HG02885 (cell line): Measurements from ENCODE around the gene ZNF280A.

Experiments used
- ATAC-seq: cut with Tn5 transposase; IDR thresholded peaks from one replicate; pipeline ENCODE4 v1.9.1; 2021; ENCODE audit warnings: mild to moderate bottlenecking; ENCODE audit not compliant: unreplicated experiment, poor library complexity

The ZNF280A gene, protein sequence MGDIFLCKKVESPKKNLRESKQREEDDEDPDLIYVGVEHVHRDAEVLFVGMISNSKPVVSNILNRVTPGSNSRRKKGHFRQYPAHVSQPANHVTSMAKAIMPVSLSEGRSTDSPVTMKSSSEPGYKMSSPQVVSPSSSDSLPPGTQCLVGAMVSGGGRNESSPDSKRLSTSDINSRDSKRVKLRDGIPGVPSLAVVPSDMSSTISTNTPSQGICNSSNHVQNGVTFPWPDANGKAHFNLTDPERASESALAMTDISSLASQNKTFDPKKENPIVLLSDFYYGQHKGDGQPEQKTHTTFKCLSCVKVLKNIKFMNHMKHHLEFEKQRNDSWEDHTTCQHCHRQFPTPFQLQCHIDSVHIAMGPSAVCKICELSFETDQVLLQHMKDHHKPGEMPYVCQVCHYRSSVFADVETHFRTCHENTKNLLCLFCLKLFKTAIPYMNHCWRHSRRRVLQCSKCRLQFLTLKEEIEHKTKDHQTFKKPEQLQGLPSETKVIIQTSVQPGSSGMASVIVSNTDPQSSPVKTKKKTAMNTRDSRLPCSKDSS

GRCh38 chr22:22520020-22520656 is at the start of gene ZNF280A:
Gene ZNF280A, minus strand, starts transcription at chr22:22520270. Its CDS starts 4,640 bp downstream, at chr22:22515630.
- no peak for ATAC-seq

GRCh38 chr22:22569218-22569617 is 49.1 kb upstream of the ZNF280A start:
- no peak for ATAC-seq

DNA sequence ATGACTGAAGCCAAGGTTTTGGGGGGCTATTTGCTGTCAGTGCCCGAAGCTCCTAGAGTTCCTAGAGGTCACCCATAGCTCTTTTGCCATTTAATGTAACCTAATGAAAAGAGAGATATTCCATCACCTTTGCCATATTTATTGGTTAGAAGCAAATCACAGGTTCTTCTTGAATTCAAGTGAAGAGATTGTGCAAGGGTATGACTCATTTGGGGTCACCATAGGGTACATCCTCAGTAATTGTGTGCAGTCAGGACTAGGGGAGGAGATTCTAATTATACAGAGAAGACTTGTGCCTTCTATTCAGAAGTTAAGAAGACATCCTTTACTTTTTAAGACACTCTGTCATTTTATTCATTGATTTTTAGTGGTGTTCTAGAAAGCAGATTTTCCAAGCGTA is 45.9 kb upstream of the ZNF280A start:
- no peak for ATAC-seq

- ATAC-seq, result no peak
These were observed 39.0 kb upstream of the ZNF280A start, which contains the start of gene PRAME for GRCh38 chr22:22558972-22559603. Gene PRAME, minus strand, starts transcription at chr22:22559265. Its CDS starts 2,433 bp downstream, at chr22:22556832.

- no peak for ATAC-seq
These were observed 38.3 kb upstream of the ZNF280A start for GRCh38 chr22:22558071-22558971.

GRCh38 chr22:22556995-22557925 is 37.2 kb upstream of the ZNF280A start:
- no peak for ATAC-seq

- no peak for ATAC-seq
These were observed 36.5 kb upstream of the ZNF280A start for GRCh38 chr22:22556578-22556977.

DNA sequence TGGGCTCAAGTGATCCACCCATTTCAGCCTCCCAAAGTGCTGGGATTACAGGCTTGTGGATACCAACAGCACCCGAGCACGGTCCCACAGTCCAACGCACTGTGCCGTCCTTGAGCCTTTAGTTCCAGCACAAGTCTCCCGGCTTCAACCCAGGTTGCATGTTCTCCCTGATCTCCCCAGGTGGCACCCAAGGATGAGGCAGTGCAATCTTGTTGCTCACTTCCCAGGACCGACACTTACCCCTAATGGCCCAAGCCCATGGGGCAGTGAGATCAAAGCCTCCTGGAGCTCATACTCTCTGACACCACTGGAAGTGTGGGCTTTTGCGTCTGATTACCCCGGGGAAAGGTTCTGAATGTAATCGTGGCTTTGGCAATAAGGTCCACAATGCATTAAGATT is 35.5 kb upstream of the ZNF280A start:
- no peak for ATAC-seq

- no peak for ATAC-seq
These were observed 34.7 kb upstream of the ZNF280A start for GRCh38 chr22:22554587-22555284.

- ATAC-seq, result no peak
These were observed 33.9 kb upstream of the ZNF280A start for GRCh38 chr22:22553735-22554586.

GRCh38 chr22:22553141-22553540 is 33.1 kb upstream of the ZNF280A start:
- no peak for ATAC-seq

DNA sequence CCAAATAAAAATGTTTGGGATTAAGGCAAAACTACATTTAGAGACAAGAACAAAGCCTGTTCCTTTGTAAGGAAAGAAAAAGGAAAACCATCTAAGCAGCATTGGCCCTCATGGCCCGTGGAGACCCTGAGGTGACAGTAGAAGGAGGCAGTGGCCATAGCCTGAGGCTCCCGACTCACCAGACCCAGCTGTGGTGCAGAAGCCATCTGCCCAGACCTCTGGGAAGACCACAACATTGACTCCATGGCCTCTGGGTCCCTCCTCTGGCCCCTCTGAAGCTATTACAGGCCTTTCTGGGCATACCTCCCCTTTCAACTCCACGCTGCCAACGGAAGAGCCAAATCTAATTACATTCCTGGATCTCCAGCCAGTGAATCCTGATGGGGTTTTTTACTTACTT is 32.6 kb upstream of the ZNF280A start:
- ATAC-seq, result no peak

DNA sequence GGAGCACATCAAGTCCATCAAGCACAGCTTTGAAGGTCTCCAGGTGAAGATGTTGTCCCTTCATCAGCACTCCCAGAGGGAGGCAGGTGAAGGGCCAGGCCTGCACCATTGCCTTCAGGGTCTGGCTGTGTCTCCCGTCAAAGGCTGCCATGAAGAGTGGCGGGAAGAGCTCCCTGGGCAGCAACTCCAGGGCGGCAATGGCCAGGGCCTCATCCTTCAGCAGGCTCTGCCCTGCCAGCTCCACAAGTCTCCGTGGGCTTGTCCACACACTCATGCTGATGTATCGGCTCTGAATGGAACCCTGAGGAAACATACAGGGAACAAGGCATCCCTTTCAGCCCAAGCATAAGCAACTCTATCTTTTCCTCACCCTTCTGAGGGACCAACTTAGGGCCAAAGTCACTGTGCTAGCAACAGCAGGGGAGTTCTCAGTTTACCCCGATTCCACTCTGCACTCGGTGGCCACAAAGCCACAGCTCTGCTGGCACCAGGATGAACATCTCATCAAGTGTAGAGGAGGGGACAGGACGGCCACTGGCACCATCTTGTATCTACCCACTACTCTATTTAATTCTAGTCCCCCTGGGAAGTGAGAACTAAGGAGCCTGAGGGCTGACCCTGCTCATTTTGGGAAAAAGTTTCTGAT is 30.8 kb upstream of the ZNF280A start:
- no peak for ATAC-seq

DNA sequence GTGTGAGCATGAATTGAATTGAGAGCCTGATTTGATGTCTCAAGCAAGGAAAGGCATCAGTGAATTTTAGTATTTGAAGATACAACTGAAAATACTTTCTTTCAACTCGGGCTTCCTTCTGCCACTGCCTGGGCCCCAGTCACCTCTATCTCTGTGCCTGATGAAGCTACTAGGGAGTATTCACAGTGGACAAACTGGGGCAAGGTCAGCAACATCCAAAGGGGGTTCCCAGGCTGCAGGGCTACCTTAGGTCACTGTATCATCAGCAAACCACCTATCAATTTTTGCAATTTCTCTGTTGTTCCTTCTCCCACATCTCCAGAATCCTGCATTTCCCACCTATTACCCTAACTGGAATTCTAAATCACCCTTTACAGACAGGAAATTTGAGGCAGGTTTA is 28.8 kb upstream of the ZNF280A start:
- no peak for ATAC-seq

DNA sequence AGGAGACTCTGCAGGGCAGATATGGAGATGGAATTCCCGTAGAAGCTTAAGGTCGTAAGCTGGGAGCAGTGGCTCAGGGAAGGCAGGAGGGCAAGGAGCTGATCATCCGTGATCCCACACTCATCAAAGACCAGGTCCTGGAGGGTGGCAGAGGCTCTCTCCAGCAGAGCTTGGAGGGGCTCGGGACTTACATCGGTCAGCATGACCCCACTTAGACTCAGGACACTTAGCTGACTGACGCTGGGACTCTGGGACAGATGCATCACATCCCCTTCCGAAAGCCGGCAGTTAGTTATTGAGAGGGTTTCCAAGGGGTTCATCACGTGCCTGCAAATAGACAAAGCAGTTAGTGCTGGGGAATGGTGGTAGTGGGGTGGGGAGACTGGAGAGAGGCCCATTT is 28.2 kb upstream of the ZNF280A start:
- ATAC-seq, result no peak

DNA sequence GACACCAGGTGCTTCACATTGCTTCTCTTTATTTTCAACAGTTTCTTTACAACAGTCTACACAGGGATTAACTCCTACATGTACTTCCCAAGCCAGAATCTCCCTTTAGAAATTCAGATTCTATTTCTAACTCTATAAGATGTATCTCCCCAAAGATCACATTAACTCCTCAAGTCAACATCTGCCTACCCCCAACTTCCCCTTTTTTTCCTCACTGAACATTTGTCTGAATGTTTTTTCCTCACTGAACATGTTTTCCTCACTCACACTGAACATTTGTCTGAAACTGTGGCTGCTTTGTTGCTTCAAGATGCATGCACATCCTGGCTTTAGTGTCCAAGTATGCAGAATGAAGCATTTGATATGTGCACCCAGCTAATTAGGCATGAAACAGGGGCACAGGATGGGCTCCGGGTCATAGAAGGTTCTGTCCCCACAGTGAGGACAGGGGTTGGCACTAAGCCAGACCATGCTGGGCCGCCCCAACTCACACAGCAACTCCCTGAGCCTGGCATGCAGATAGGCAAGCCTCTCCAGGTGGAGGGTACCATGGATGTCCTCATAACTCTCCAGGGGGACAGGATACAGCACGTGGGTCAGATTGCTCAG is 27.7 kb upstream of the ZNF280A start:
- no peak for ATAC-seq

GRCh38 chr22:22547226-22547625 is 27.2 kb upstream of the ZNF280A start:
- no peak for ATAC-seq
